HG02678 (cell line): ENCODE data around the gene DNAJC3.

Experiments
- ATAC-seq: cut with Tn5 transposase; IDR thresholded peaks from one replicate; pipeline ENCODE4 v1.9.1; 2021; ENCODE audit warnings: mild to moderate bottlenecking, moderate library complexity; ENCODE audit not compliant: unreplicated experiment

Gene DNAJC3

GRCh38 chr13:95833126-95833525 is 156.2 kb downstream of the DNAJC3 start:
- ATAC-seq: no peak

- ATAC-seq: no peak
Observed at GRCh38 chr13:95833719-95834118, 156.8 kb downstream of the DNAJC3 start.

- ATAC-seq: peak; percentile 92
Observed at GRCh38 chr13:95834134-95834765, 157.3 kb downstream of the DNAJC3 start.

- ATAC-seq: no peak
Observed at GRCh38 chr13:95841894-95842293, 165.0 kb downstream of the DNAJC3 start.

GRCh38 chr13:95842898-95843297 is 166.0 kb downstream of the DNAJC3 start:
- no peak for ATAC-seq
